HG03432 (cell line): Measurements from ENCODE around the gene LRSAM1.

ENCODE experiments used
- ATAC-seq: cut with Tn5 transposase; IDR thresholded peaks from one replicate; pipeline ENCODE4 v1.9.1; 2021; ENCODE audit warnings: mild to moderate bottlenecking, moderate library complexity; ENCODE audit not compliant: unreplicated experiment

LRSAM1 gene

GRCh38 chr9:127450830-127451607 lies at the start of gene LRSAM1, which contains the start of gene RPL12:
LRSAM1 (plus strand) TSS chr9:127451510; CDS start chr9:127454528, 3,018 bp downstream.
RPL12 (minus strand) TSS chr9:127451406; CDS start chr9:127451317, 89 bp downstream.
- ATAC-seq = peak; percentile 68

- ATAC-seq = no peak
Observed at GRCh38 chr9:127402401-127403090, 48.8 kb upstream of the LRSAM1 start.

- ATAC-seq = no peak
Observed at GRCh38 chr9:127403507-127404192, 47.7 kb upstream of the LRSAM1 start.

GRCh38 chr9:127404631-127405030 lies 46.7 kb upstream of the LRSAM1 start:
- no peak for ATAC-seq

- ATAC-seq = no peak
Observed at GRCh38 chr9:127405344-127406125, 45.8 kb upstream of the LRSAM1 start.

GRCh38 chr9:127406799-127407491 lies 44.4 kb upstream of the LRSAM1 start:
- ATAC-seq = no peak

- no peak for ATAC-seq
Observed at GRCh38 chr9:127407492-127407843, 43.8 kb upstream of the LRSAM1 start.

- ATAC-seq = no peak
Observed at GRCh38 chr9:127411122-127411521, 40.2 kb upstream of the LRSAM1 start.

GRCh38 chr9:127415141-127415540 lies 36.2 kb upstream of the LRSAM1 start:
- ATAC-seq = no peak

- ATAC-seq = no peak
Observed at GRCh38 chr9:127415657-127416056, 35.7 kb upstream of the LRSAM1 start.

- ATAC-seq = no peak
Observed at GRCh38 chr9:127417131-127418036, 33.9 kb upstream of the LRSAM1 start.

GRCh38 chr9:127418037-127418471 lies 33.3 kb upstream of the LRSAM1 start:
- no peak for ATAC-seq

GRCh38 chr9:127419348-127419747 lies 32.0 kb upstream of the LRSAM1 start:
- no peak for ATAC-seq

- ATAC-seq = no peak
Observed at GRCh38 chr9:127421057-127421456, 30.3 kb upstream of the LRSAM1 start.

GRCh38 chr9:127422133-127422782 lies 29.1 kb upstream of the LRSAM1 start:
- no peak for ATAC-seq

- no peak for ATAC-seq
Observed at GRCh38 chr9:127422787-127423186, 28.5 kb upstream of the LRSAM1 start.

- no peak for ATAC-seq
Observed at GRCh38 chr9:127423476-127423933, 27.8 kb upstream of the LRSAM1 start.

GRCh38 chr9:127423934-127424675 lies 27.2 kb upstream of the LRSAM1 start, which contains the start of gene ZNF79:
ZNF79 (plus strand) TSS chr9:127424382; CDS start chr9:127424788, 406 bp downstream.
- ATAC-seq = peak; percentile 89
